IMR-90 (cell line): ENCODE results near the gene CRTAP.

Experiments
- BHLHE40 ChIP-seq: fragments of 150-350 bp; IDR thresholded peaks from 2 replicates; pipeline ENCODE4 v1.6.1; 2016; ENCODE audit warnings: mild to moderate bottlenecking, low read depth, low read length
- CEBPB ChIP-seq: IDR thresholded peaks from 2 replicates; pipeline ENCODE4 v1.6.1; 2012; ENCODE audit warnings: low read depth, low read length, improper control_type of control experiment
- CHD1 ChIP-seq: IDR thresholded peaks from 2 replicates; pipeline ENCODE4 v1.6.1; 2012; ENCODE audit warnings: low read depth, low read length, improper control_type of control experiment
- CTCF ChIP-seq: conservative IDR thresholded peaks from 2 replicates; pipeline ENCODE4 v1.5.1; 2012; ENCODE audit warnings: mild to moderate bottlenecking, low read depth, low read length, improper control_type of control experiment
- ELK1 ChIP-seq: fragments of 150-350 bp; IDR thresholded peaks from 2 replicates; pipeline ENCODE4 v1.6.1; 2016; ENCODE audit warnings: low read depth, mild to moderate bottlenecking, low read length, moderate library complexity, borderline replicate concordance
- MAZ ChIP-seq: IDR thresholded peaks from 2 replicates; pipeline ENCODE4 v1.6.1; 2012; ENCODE audit warnings: low read depth, mild to moderate bottlenecking, low read length, improper control_type of control experiment, moderate library complexity, borderline replicate concordance
- MXI1 ChIP-seq: IDR thresholded peaks from 2 replicates; pipeline ENCODE4 v1.6.1; 2012; ENCODE audit warnings: low read depth, mild to moderate bottlenecking, low read length, moderate library complexity, borderline replicate concordance
- NFE2L2 ChIP-seq: fragments of 150-350 bp; IDR thresholded peaks from 2 replicates; pipeline ENCODE4 v1.6.1; 2016; ENCODE audit warnings: low read depth, mild to moderate bottlenecking, low read length
- POLR2A ChIP-seq: IDR thresholded peaks from 2 replicates; pipeline ENCODE4 v1.6.1; 2012; ENCODE audit warnings: mild to moderate bottlenecking, low read depth, low read length
- RAD21 ChIP-seq: IDR thresholded peaks from 2 replicates; pipeline ENCODE4 v1.6.1; 2012; ENCODE audit warnings: low read length, improper control_type of control experiment
- RFX5 ChIP-seq: IDR thresholded peaks from 2 replicates; pipeline ENCODE4 v1.8.0; 2012; ENCODE audit warnings: low read depth, mild to moderate bottlenecking, low read length, moderate library complexity
- SMC3 ChIP-seq: fragments of 150-350 bp; IDR thresholded peaks from 2 replicates; pipeline ENCODE4 v1.6.1; 2016; ENCODE audit warnings: low read depth, mild to moderate bottlenecking, antibody characterized with exemption, low read length, moderate library complexity
- USF2 ChIP-seq: fragments of 150-350 bp; IDR thresholded peaks from 2 replicates; pipeline ENCODE4 v1.6.1; 2017; ENCODE audit warnings: mild to moderate bottlenecking, antibody characterized with exemption, low read length, low read depth

GRCh38 chr3:33111581-33111980 lies 2.2 kb upstream of the CRTAP start:
- TF ChIP-seq NFE2L2, result no peak
- no peak for TF ChIP-seq CTCF
- no peak for TF ChIP-seq SMC3
- TF ChIP-seq CEBPB, result no peak
- no peak for TF ChIP-seq POLR2A
- no peak for TF ChIP-seq USF2
- no peak for TF ChIP-seq RAD21
- no peak for TF ChIP-seq MXI1
- no peak for TF ChIP-seq CHD1
- TF ChIP-seq RFX5, result no peak
- no peak for TF ChIP-seq ELK1
- TF ChIP-seq BHLHE40, result no peak
- no peak for TF ChIP-seq MAZ
